ENCODE measurements around the gene LANCL3.

DNA sequence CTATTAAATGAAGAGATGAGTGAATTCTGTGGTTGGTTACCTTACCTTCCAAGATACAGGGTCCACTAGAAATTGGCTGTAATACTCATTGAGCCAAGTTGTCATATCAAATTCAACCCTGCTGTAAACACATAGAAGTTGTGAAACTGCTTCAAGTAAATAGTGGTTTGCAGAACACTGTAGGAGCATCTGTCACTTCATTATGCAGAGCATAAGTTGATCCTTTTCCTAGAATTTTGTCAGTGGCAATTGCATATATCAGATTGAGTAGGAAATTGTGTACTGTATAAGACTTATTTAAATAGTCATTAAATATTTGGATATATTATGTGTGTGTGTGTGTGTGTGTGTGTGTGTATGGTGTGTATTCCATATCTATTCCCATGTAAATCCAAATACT lies 105.3 kb downstream of the LANCL3 start:
- TF ChIP-seq MAX (IDR thresholded peaks at IDR 0.05) (no peak), CEBPB (IDR thresholded peaks at IDR 0.05) (no peak), EGR1 (IDR thresholded peaks at IDR 0.05) (no peak), TAF1 (IDR thresholded peaks at IDR 0.05; ENCODE audit: low read depth) (no peak), ZBTB7A (IDR thresholded peaks at IDR 0.05; ENCODE audit: low read depth) (no peak), REST (IDR thresholded peaks at IDR 0.05; ENCODE audit: low read depth) (no peak), FOXM1 (IDR thresholded peaks at IDR 0.05; ENCODE audit: borderline replicate concordance, low read depth) (no peak), CREB1 (IDR thresholded peaks at IDR 0.05; ENCODE audit: low read depth) (no peak), TEAD4 (IDR thresholded peaks at IDR 0.05) (no peak)

All from Ishikawa (cell line).